CD4-positive, CD25-positive, alpha-beta regulatory T cell (primary cell): ENCODE data around the gene PTPRN2. TPM values are rescaled to one million over a fixed set of nuclear protein-coding genes. Genes with fewer than 3 reads are reported as not detected.
A peak's percentile ranks its signal among the peaks of the same experiment; 100 is the strongest.
"Not testable (repeated sequence)": the region's sequence is repeated elsewhere in the genome, so short reads cannot be mapped to it uniquely, and the experiment has no call there.

Experiments
- ATAC-seq, 2 donors: fragments of 150-1000 bp; cut with Tn5 transposase; one replicate each; pipeline ENCODE4 v1.10.0; 2021; ENCODE audit warnings: low read depth in 2 of 2, moderate number of reproducible peaks in 2 of 2, moderate library complexity in 1 of 2
- DNase-seq, 3 donors: peaks; one replicate each; pipeline versions ENCODE4 v3.0.0 to v3.0.0-alpha.2; 2012 to 2022; ENCODE audit warnings: mixed read lengths in 1 of 3
- H3K27ac ChIP-seq: one replicate; pipeline ENCODE4 v1.7.0; 2013; ENCODE audit warnings: mild to moderate bottlenecking, low read length; ENCODE audit not compliant: insufficient read depth, poor library complexity, severe bottlenecking
- H3K27me3 ChIP-seq: one replicate; pipeline ENCODE4 v1.7.0; 2013; ENCODE audit warnings: low read length; ENCODE audit not compliant: control insufficient read depth, insufficient read depth
- H3K36me3 ChIP-seq: one replicate; pipeline ENCODE4 v1.7.0; 2013; ENCODE audit warnings: mild to moderate bottlenecking, low read length, moderate library complexity; ENCODE audit not compliant: control insufficient read depth, insufficient read depth
- H3K4me1 ChIP-seq: 2 replicates; pipeline ENCODE4 v1.7.0; 2013; ENCODE audit warnings: mild to moderate bottlenecking, low read length; ENCODE audit not compliant: insufficient read depth, control insufficient read depth, poor library complexity, severe bottlenecking
- H3K4me3 ChIP-seq: one replicate; pipeline ENCODE4 v1.7.0; 2013; ENCODE audit warnings: low read depth, mild to moderate bottlenecking, low read length, moderate library complexity
- H3K9me3 ChIP-seq, 2 experiments: 1 replicate in 1 of 2; 2 replicates in 1 of 2; pipeline ENCODE4 v1.7.0; 2013; ENCODE audit warnings: low read length in 2 of 2, mild to moderate bottlenecking in 1 of 2, moderate library complexity in 1 of 2; ENCODE audit not compliant: control insufficient read depth in 2 of 2
- H3K27ac Mint-ChIP-seq, 3 donors: one replicate each; pipeline ENCODE4 v1.8.0; 2020 to 2022; ENCODE audit warnings: mild to moderate bottlenecking in 3 of 3, mixed read lengths in 3 of 3, moderate library complexity in 2 of 3
- H3K27me3 Mint-ChIP-seq: one replicate; pipeline ENCODE4 v1.8.0; 2022; ENCODE audit warnings: mild to moderate bottlenecking, mixed read lengths
- H3K36me3 Mint-ChIP-seq: one replicate; pipeline ENCODE4 v1.8.0; 2020; ENCODE audit warnings: mixed read lengths
- H3K4me1 Mint-ChIP-seq, 4 donors: one replicate each; pipeline ENCODE4 v1.8.0; 2020 to 2022; ENCODE audit warnings: mixed read lengths in 4 of 4, mild to moderate bottlenecking in 1 of 4
- H3K4me3 Mint-ChIP-seq, 4 donors: one replicate each; pipeline ENCODE4 v1.8.0; 2020 to 2022; ENCODE audit warnings: mild to moderate bottlenecking in 4 of 4, mixed read lengths in 4 of 4, moderate library complexity in 3 of 4
- H3K9me3 Mint-ChIP-seq, 7 donors: one replicate each; pipeline ENCODE4 v1.8.0; 2020 to 2022; ENCODE audit warnings: mixed read lengths in 7 of 7, mild to moderate bottlenecking in 3 of 7, moderate library complexity in 2 of 7
- polyA plus RNA-seq, 4 donors: library from polyadenylated mRNA; unstranded; fragments of 300-500 nt; fragmentation: Illumina TruSeq; gene quantifications; one replicate each; pipeline ENCODE4 v1.2.3, GENCODE V29; 2021
- total RNA-seq: library from RNA; stranded (reverse); gene quantifications from one replicate; pipeline ENCODE4 v1.2.3, GENCODE V29; 2022

Gene PTPRN2
- total and polyA plus RNA-seq, 5 donors from 2014 or later = 1.6 to 4.7 (median 2.7) TPM

- H3K27ac Mint-ChIP-seq = no peak overlapping the region
- Histone ChIP-seq H3K9me3 (no peaks in the 10 kb centered on the region), H3K27me3 (no peaks in the 10 kb centered on the region), H3K4me3 (no peak overlapping the region), H3K36me3 (no peaks in the 10 kb centered on the region), H3K4me1 (no peaks in the 10 kb centered on the region), H3K27ac (no peak overlapping the region)
- no peak overlapping the region for H3K4me3 Mint-ChIP-seq
- no peaks in the 10 kb centered on the region for H3K27me3 Mint-ChIP-seq
- ATAC-seq (no peak), DNase-seq (no peak)
- H3K4me1 Mint-ChIP-seq = no peaks in the 10 kb centered on the region
- H3K36me3 Mint-ChIP-seq = no peaks in the 10 kb centered on the region
- peaks cover 0 to 2% (median 0%) of the 10 kb centered on the region in 7 donors for H3K9me3 Mint-ChIP-seq
These were observed 197.9 kb downstream of the PTPRN2 start for GRCh38 chr7:158389514-158390425.

GRCh38 chr7:158388928-158389327 is 198.7 kb downstream of the PTPRN2 start:
- Histone ChIP-seq H3K27ac (no peak overlapping the region), H3K9me3 (no peaks in the 10 kb centered on the region), H3K4me1 (no peaks in the 10 kb centered on the region), H3K27me3 (no peaks in the 10 kb centered on the region), H3K4me3 (no peak overlapping the region), H3K36me3 (no peaks in the 10 kb centered on the region)
- no peaks in the 10 kb centered on the region for H3K4me1 Mint-ChIP-seq
- DNase-seq (no peak), ATAC-seq (no peak)
- H3K27me3 Mint-ChIP-seq = no peaks in the 10 kb centered on the region
- H3K9me3 Mint-ChIP-seq = peaks cover 0 to 2% (median 0%) of the 10 kb centered on the region in 7 donors
- H3K4me3 Mint-ChIP-seq = no peak overlapping the region
- H3K36me3 Mint-ChIP-seq = no peaks in the 10 kb centered on the region
- no peak overlapping the region for H3K27ac Mint-ChIP-seq

GRCh38 chr7:158388072-158388471 is 199.6 kb downstream of the PTPRN2 start:
- DNase-seq (no peak), ATAC-seq (no peak)
- peak overlapping the region in 1 of 3 donors; percentile 89 for H3K27ac Mint-ChIP-seq
- H3K9me3 Mint-ChIP-seq = peaks cover 0 to 2% (median 0%) of the 10 kb centered on the region in 7 donors
- H3K4me3 Mint-ChIP-seq = no peak overlapping the region
- Histone ChIP-seq H3K4me3 (no peak overlapping the region), H3K27ac (no peak overlapping the region), H3K36me3 (no peaks in the 10 kb centered on the region), H3K4me1 (no peaks in the 10 kb centered on the region), H3K27me3 (no peaks in the 10 kb centered on the region), H3K9me3 (no peaks in the 10 kb centered on the region)
- H3K27me3 Mint-ChIP-seq = no peaks in the 10 kb centered on the region
- H3K4me1 Mint-ChIP-seq = no peaks in the 10 kb centered on the region
- no peaks in the 10 kb centered on the region for H3K36me3 Mint-ChIP-seq

GRCh38 chr7:158387546-158387891 is 200.1 kb downstream of the PTPRN2 start:
- Histone ChIP-seq H3K4me3 (no peak overlapping the region), H3K27ac (no peak overlapping the region), H3K27me3 (no peaks in the 10 kb centered on the region), H3K9me3 (no peaks in the 10 kb centered on the region), H3K4me1 (no peaks in the 10 kb centered on the region), H3K36me3 (no peaks in the 10 kb centered on the region)
- H3K27ac Mint-ChIP-seq = no peak overlapping the region
- H3K4me3 Mint-ChIP-seq = no peak overlapping the region
- H3K36me3 Mint-ChIP-seq = no peaks in the 10 kb centered on the region
- H3K4me1 Mint-ChIP-seq = no peaks in the 10 kb centered on the region
- ATAC-seq = no peak
- DNase-seq = no peak
- H3K27me3 Mint-ChIP-seq = no peaks in the 10 kb centered on the region
- H3K9me3 Mint-ChIP-seq = peaks cover 0 to 2% (median 0%) of the 10 kb centered on the region in 7 donors

GRCh38 chr7:158386866-158387545 is 200.6 kb downstream of the PTPRN2 start:
- Histone ChIP-seq H3K4me3 (no peak overlapping the region), H3K27ac (no peak overlapping the region), H3K36me3 (no peaks in the 10 kb centered on the region), H3K4me1 (no peaks in the 10 kb centered on the region), H3K9me3 (no peaks in the 10 kb centered on the region), H3K27me3 (no peaks in the 10 kb centered on the region)
- DNase-seq (no peak), ATAC-seq (no peak)
- no peak overlapping the region for H3K27ac Mint-ChIP-seq
- H3K9me3 Mint-ChIP-seq = peaks cover 0 to 2% (median 0%) of the 10 kb centered on the region in 7 donors
- H3K27me3 Mint-ChIP-seq = no peaks in the 10 kb centered on the region
- no peaks in the 10 kb centered on the region for H3K36me3 Mint-ChIP-seq
- no peaks in the 10 kb centered on the region for H3K4me1 Mint-ChIP-seq
- H3K4me3 Mint-ChIP-seq = no peak overlapping the region

GRCh38 chr7:158386355-158386618 is 201.3 kb downstream of the PTPRN2 start:
- no peaks in the 10 kb centered on the region for H3K27me3 ChIP-seq
- Mint-ChIP-seq H3K4me1 (no peaks in the 10 kb centered on the region), H3K36me3 (no peaks in the 10 kb centered on the region), H3K27me3 (no peaks in the 10 kb centered on the region), H3K4me3 (no peak overlapping the region), H3K9me3 (peaks cover 0 to 7% (median 0%) of the 10 kb centered on the region in 7 donors), H3K27ac (no peak overlapping the region)
- H3K9me3 ChIP-seq = no peaks in the 10 kb centered on the region
- DNase-seq (no peak), ATAC-seq (no peak)
- H3K27ac ChIP-seq = no peak overlapping the region
- no peaks in the 10 kb centered on the region for H3K36me3 ChIP-seq
- no peak overlapping the region for H3K4me3 ChIP-seq
- H3K4me1 ChIP-seq = no peaks in the 10 kb centered on the region

GRCh38 chr7:158385496-158386354 is 201.9 kb downstream of the PTPRN2 start:
- H3K27ac Mint-ChIP-seq, H3K4me1 ChIP-seq, H3K27ac ChIP-seq, H3K36me3 Mint-ChIP-seq, H3K4me3 ChIP-seq, H3K27me3 Mint-ChIP-seq, H3K27me3 ChIP-seq, H3K9me3 ChIP-seq, H3K9me3 Mint-ChIP-seq, H3K4me1 Mint-ChIP-seq, DNase-seq, ATAC-seq, H3K4me3 Mint-ChIP-seq, H3K36me3 ChIP-seq: not testable (repeated sequence)
